ENCODE measurements around the gene DYNC1H1.
"Not testable (repeated sequence)": the region's sequence is repeated elsewhere in the genome, so short reads cannot be mapped to it uniquely, and the experiment has no call there.

The DYNC1H1 gene

GRCh38 chr14:101980251-101980650, 15.9 kb downstream of the DYNC1H1 start:
- TF ChIP-seq CTCF (IDR thresholded peaks at IDR 0.05) = no peak
- H3K27me3 ChIP-seq = no peaks in the 10 kb centered on the region
- no peaks in the 10 kb centered on the region for H3K4me1 ChIP-seq (ENCODE audit: control insufficient read depth in 1 of 2, insufficient read depth in 1 of 2, low read depth in 1 of 2, low read length in 1 of 2)
- no peak overlapping the region for H3K27ac ChIP-seq
- no peaks in the 10 kb centered on the region for H3K9me3 ChIP-seq
- no peak overlapping the region for H3K4me3 ChIP-seq (ENCODE audit: low read depth in 1 of 2, low read length in 1 of 2)
- peaks cover 83% of the 10 kb centered on the region for H3K36me3 ChIP-seq

GRCh38 chr14:101980700-101981099, 16.3 kb downstream of the DYNC1H1 start:
- no peaks in the 10 kb centered on the region for H3K4me1 ChIP-seq (ENCODE audit: control insufficient read depth in 1 of 2, insufficient read depth in 1 of 2, low read depth in 1 of 2, low read length in 1 of 2)
- TF ChIP-seq CTCF (IDR thresholded peaks at IDR 0.05) = no peak
- no peak overlapping the region for H3K27ac ChIP-seq
- H3K9me3 ChIP-seq = no peaks in the 10 kb centered on the region
- H3K27me3 ChIP-seq = no peaks in the 10 kb centered on the region
- H3K4me3 ChIP-seq (ENCODE audit: low read depth in 1 of 2, low read length in 1 of 2) = no peak overlapping the region
- peaks cover 87% of the 10 kb centered on the region for H3K36me3 ChIP-seq

GRCh38 chr14:101982621-101983020, 18.2 kb downstream of the DYNC1H1 start:
- no peak for TF ChIP-seq CTCF (IDR thresholded peaks at IDR 0.05)
- Histone ChIP-seq H3K4me1 (ENCODE audit: control insufficient read depth in 1 of 2, insufficient read depth in 1 of 2, low read depth in 1 of 2, low read length in 1 of 2) (no peaks in the 10 kb centered on the region), H3K9me3 (no peaks in the 10 kb centered on the region), H3K36me3 (peaks cover 88% of the 10 kb centered on the region), H3K27ac (no peak overlapping the region), H3K4me3 (ENCODE audit: low read depth in 1 of 2, low read length in 1 of 2) (no peak overlapping the region), H3K27me3 (no peaks in the 10 kb centered on the region)

GRCh38 chr14:101984831-101985230, 20.5 kb downstream of the DYNC1H1 start:
- not testable (repeated sequence) for H3K9me3 ChIP-seq; H3K4me1 ChIP-seq (ENCODE audit: control insufficient read depth in 1 of 2, insufficient read depth in 1 of 2, low read depth in 1 of 2, low read length in 1 of 2); H3K27me3 ChIP-seq; H3K4me3 ChIP-seq (ENCODE audit: low read depth in 1 of 2, low read length in 1 of 2); H3K27ac ChIP-seq
- peaks cover 94% of the 10 kb centered on the region for H3K36me3 ChIP-seq

- H3K27me3 ChIP-seq = no peaks in the 10 kb centered on the region
- H3K27ac ChIP-seq = no peak overlapping the region
- peaks cover 94% of the 10 kb centered on the region for H3K36me3 ChIP-seq
- H3K4me1 ChIP-seq (ENCODE audit: control insufficient read depth in 1 of 2, insufficient read depth in 1 of 2, low read depth in 1 of 2, low read length in 1 of 2) = no peaks in the 10 kb centered on the region
- no peaks in the 10 kb centered on the region for H3K9me3 ChIP-seq
- TF ChIP-seq CTCF (IDR thresholded peaks at IDR 0.05) = no peak
- no peak overlapping the region for H3K4me3 ChIP-seq (ENCODE audit: low read depth in 1 of 2, low read length in 1 of 2)
These were observed 21.6 kb downstream of the DYNC1H1 start for GRCh38 chr14:101985957-101986356.

GRCh38 chr14:101986953-101987352, 22.6 kb downstream of the DYNC1H1 start:
- Histone ChIP-seq H3K4me1 (ENCODE audit: control insufficient read depth in 1 of 2, insufficient read depth in 1 of 2, low read depth in 1 of 2, low read length in 1 of 2) (no peaks in the 10 kb centered on the region), H3K4me3 (ENCODE audit: low read depth in 1 of 2, low read length in 1 of 2) (no peak overlapping the region), H3K27me3 (no peaks in the 10 kb centered on the region), H3K36me3 (peaks cover 94% of the 10 kb centered on the region), H3K9me3 (no peaks in the 10 kb centered on the region), H3K27ac (no peak overlapping the region)
- TF ChIP-seq CTCF (IDR thresholded peaks at IDR 0.05) = no peak

All from neutrophil (primary cell).